Stimulated activated naive CD8-positive, alpha-beta T cell treated with anti-CD3 and anti-CD28 coated beads, Interleukin-15, amount 100 ng/mL, for 72 hours (primary cell): Measurements from ENCODE around the gene APOA4.
A peak's percentile ranks its signal among the peaks of the same experiment; 100 is the strongest.

Experiments
- ATAC-seq: fragments of 150-1000 bp; cut with Tn5 transposase; 2 replicates; pipeline ENCODE4 v1.10.0; 2021; ENCODE audit warnings: mild to moderate bottlenecking, moderate library complexity
- DNase-seq, 2 donors: peaks; one replicate each; pipeline ENCODE4 v3.0.0; 2021 to 2022
- H3K27ac Mint-ChIP-seq, 2 donors: one replicate each; pipeline ENCODE4 v1.8.0; 2022; ENCODE audit warnings: mild to moderate bottlenecking in 2 of 2, mixed read lengths in 2 of 2, moderate library complexity in 2 of 2
- H3K27me3 Mint-ChIP-seq: one replicate; pipeline ENCODE4 v1.8.0; 2022; ENCODE audit warnings: mixed read lengths
- H3K4me1 Mint-ChIP-seq: one replicate; pipeline ENCODE4 v1.8.0; 2022; ENCODE audit warnings: mild to moderate bottlenecking, mixed read lengths
- H3K4me3 Mint-ChIP-seq, 2 donors: one replicate each; pipeline ENCODE4 v1.8.0; 2022; ENCODE audit warnings: mild to moderate bottlenecking in 2 of 2, mixed read lengths in 2 of 2, moderate library complexity in 1 of 2
- H3K9me3 Mint-ChIP-seq, 2 donors: one replicate each; pipeline ENCODE4 v1.8.0; 2022; ENCODE audit warnings: mixed read lengths in 2 of 2

APOA4 gene

GRCh38 chr11:116856423-116856822, 33.3 kb upstream of the APOA4 start:
- Mint-ChIP-seq H3K4me3 (no peak overlapping the region), H3K27ac (no peak overlapping the region), H3K9me3 (no peaks in the 10 kb centered on the region), H3K4me1 (peaks cover 53% of the 10 kb centered on the region), H3K27me3 (no peaks in the 10 kb centered on the region)
- ATAC-seq = no peak
- DNase-seq = no peak

- H3K27me3 Mint-ChIP-seq = no peaks in the 10 kb centered on the region
- no peak overlapping the region for H3K4me3 Mint-ChIP-seq
- no peaks in the 10 kb centered on the region for H3K9me3 Mint-ChIP-seq
Measured at GRCh38 chr11:116855413-116855812, 32.3 kb upstream of the APOA4 start.

GRCh38 chr11:116853461-116854073, 30.5 kb upstream of the APOA4 start:
- ATAC-seq (peak; percentile 97), DNase-seq (peak; percentile 56 to 75)
- Mint-ChIP-seq H3K4me3 (peak overlapping the region; percentile 58 to 63), H3K27me3 (no peaks in the 10 kb centered on the region), H3K27ac (peak overlapping the region; percentile 45 to 92), H3K4me1 (peaks cover 68% of the 10 kb centered on the region), H3K9me3 (no peaks in the 10 kb centered on the region)

More at GRCh38 chr11:116855413-116855812, 32.3 kb upstream of the APOA4 start:
- DNase-seq (no peak), ATAC-seq (no peak)
- Mint-ChIP-seq H3K27ac (peak overlapping the region in 1 of 2 donors; percentile 72), H3K4me1 (peaks cover 59% of the 10 kb centered on the region)

- peak overlapping the region; percentile 58 to 63 for H3K4me3 Mint-ChIP-seq
- no peaks in the 10 kb centered on the region for H3K9me3 Mint-ChIP-seq
- DNase-seq (no peak), ATAC-seq (no peak)
- H3K27me3 Mint-ChIP-seq = no peaks in the 10 kb centered on the region
- peak overlapping the region; percentile 45 to 84 for H3K27ac Mint-ChIP-seq
- H3K4me1 Mint-ChIP-seq = peaks cover 68% of the 10 kb centered on the region
Measured at GRCh38 chr11:116852261-116853031, 29.3 kb upstream of the APOA4 start.

GRCh38 chr11:116851626-116852025, 28.5 kb upstream of the APOA4 start:
- Mint-ChIP-seq H3K27ac (peak overlapping the region in 1 of 2 donors; percentile 45), H3K9me3 (no peaks in the 10 kb centered on the region), H3K27me3 (no peaks in the 10 kb centered on the region), H3K4me1 (peaks cover 63% of the 10 kb centered on the region), H3K4me3 (peak overlapping the region; percentile 58 to 63)
- ATAC-seq (peak; percentile 35), DNase-seq (peak; percentile 41 to 67)

- DNase-seq (no peak), ATAC-seq (no peak)
- Mint-ChIP-seq H3K27ac (peak overlapping the region in 1 of 2 donors; percentile 29), H3K4me1 (peaks cover 46% of the 10 kb centered on the region), H3K4me3 (no peak overlapping the region), H3K9me3 (no peaks in the 10 kb centered on the region), H3K27me3 (no peaks in the 10 kb centered on the region)
Measured at GRCh38 chr11:116849486-116849885, 26.4 kb upstream of the APOA4 start.

- Mint-ChIP-seq H3K4me1 (peaks cover 42% of the 10 kb centered on the region), H3K27me3 (no peaks in the 10 kb centered on the region), H3K27ac (no peak overlapping the region), H3K4me3 (no peak overlapping the region), H3K9me3 (no peaks in the 10 kb centered on the region)
- DNase-seq = no peak
- no peak for ATAC-seq
Measured at GRCh38 chr11:116849060-116849459, 26.0 kb upstream of the APOA4 start.

GRCh38 chr11:116847612-116848011, 24.5 kb upstream of the APOA4 start:
- Mint-ChIP-seq H3K4me3 (no peak overlapping the region), H3K4me1 (peaks cover 28% of the 10 kb centered on the region), H3K9me3 (no peaks in the 10 kb centered on the region), H3K27ac (no peak overlapping the region), H3K27me3 (no peaks in the 10 kb centered on the region)
- ATAC-seq = no peak
- DNase-seq = no peak

GRCh38 chr11:116844722-116845121, 21.6 kb upstream of the APOA4 start:
- DNase-seq (no peak), ATAC-seq (no peak)
- Mint-ChIP-seq H3K4me1 (peaks cover 2% of the 10 kb centered on the region), H3K27me3 (no peaks in the 10 kb centered on the region), H3K4me3 (no peak overlapping the region), H3K27ac (no peak overlapping the region), H3K9me3 (no peaks in the 10 kb centered on the region)

GRCh38 chr11:116843661-116844060, 20.6 kb upstream of the APOA4 start:
- no peaks in the 10 kb centered on the region for H3K9me3 Mint-ChIP-seq
- ATAC-seq (no peak), DNase-seq (no peak)
- H3K4me3 Mint-ChIP-seq = no peak overlapping the region
- no peak overlapping the region for H3K27ac Mint-ChIP-seq
- H3K27me3 Mint-ChIP-seq = no peaks in the 10 kb centered on the region
- no peaks in the 10 kb centered on the region for H3K4me1 Mint-ChIP-seq

- Mint-ChIP-seq H3K4me1 (no peaks in the 10 kb centered on the region), H3K9me3 (no peaks in the 10 kb centered on the region)
- no peak for DNase-seq
Measured at GRCh38 chr11:116842909-116843308, 19.8 kb upstream of the APOA4 start.

GRCh38 chr11:116842117-116842516, 19.0 kb upstream of the APOA4 start:
- H3K9me3 Mint-ChIP-seq = no peaks in the 10 kb centered on the region
- no peaks in the 10 kb centered on the region for H3K27me3 Mint-ChIP-seq
- no peak for DNase-seq
- no peak for ATAC-seq
- H3K4me3 Mint-ChIP-seq = no peak overlapping the region
- no peaks in the 10 kb centered on the region for H3K4me1 Mint-ChIP-seq
- no peak overlapping the region for H3K27ac Mint-ChIP-seq

More at GRCh38 chr11:116842909-116843308, 19.8 kb upstream of the APOA4 start:
- Mint-ChIP-seq H3K27me3 (no peaks in the 10 kb centered on the region), H3K27ac (no peak overlapping the region), H3K4me3 (no peak overlapping the region)
- ATAC-seq = no peak

- ATAC-seq (no peak), DNase-seq (no peak)
- Mint-ChIP-seq H3K9me3 (no peaks in the 10 kb centered on the region), H3K4me1 (peaks cover 6% of the 10 kb centered on the region), H3K4me3 (no peak overlapping the region), H3K27me3 (no peaks in the 10 kb centered on the region), H3K27ac (no peak overlapping the region)
Measured at GRCh38 chr11:116840746-116841296, 17.7 kb upstream of the APOA4 start.

GRCh38 chr11:116840224-116840745, 17.2 kb upstream of the APOA4 start:
- ATAC-seq (no peak), DNase-seq (no peak)
- Mint-ChIP-seq H3K27me3 (no peaks in the 10 kb centered on the region), H3K27ac (no peak overlapping the region), H3K9me3 (no peaks in the 10 kb centered on the region), H3K4me1 (peaks cover 11% of the 10 kb centered on the region), H3K4me3 (no peak overlapping the region)

- Mint-ChIP-seq H3K4me3 (no peak overlapping the region), H3K9me3 (no peaks in the 10 kb centered on the region), H3K27me3 (peaks cover 8% of the 10 kb centered on the region), H3K27ac (no peak overlapping the region), H3K4me1 (peaks cover 20% of the 10 kb centered on the region)
- no peak for ATAC-seq
- no peak for DNase-seq
Measured at GRCh38 chr11:116838321-116839084, 15.4 kb upstream of the APOA4 start.
